ENCODE measurements around the gene MTHFSD. TPM values are rescaled to one million over a fixed set of nuclear protein-coding genes. Genes with fewer than 3 reads are reported as not detected.

The MTHFSD gene
- polyA plus RNA-seq, 1 of the 3 experiments (the other 2 are of a cell fraction): 15.6 TPM

DNA sequence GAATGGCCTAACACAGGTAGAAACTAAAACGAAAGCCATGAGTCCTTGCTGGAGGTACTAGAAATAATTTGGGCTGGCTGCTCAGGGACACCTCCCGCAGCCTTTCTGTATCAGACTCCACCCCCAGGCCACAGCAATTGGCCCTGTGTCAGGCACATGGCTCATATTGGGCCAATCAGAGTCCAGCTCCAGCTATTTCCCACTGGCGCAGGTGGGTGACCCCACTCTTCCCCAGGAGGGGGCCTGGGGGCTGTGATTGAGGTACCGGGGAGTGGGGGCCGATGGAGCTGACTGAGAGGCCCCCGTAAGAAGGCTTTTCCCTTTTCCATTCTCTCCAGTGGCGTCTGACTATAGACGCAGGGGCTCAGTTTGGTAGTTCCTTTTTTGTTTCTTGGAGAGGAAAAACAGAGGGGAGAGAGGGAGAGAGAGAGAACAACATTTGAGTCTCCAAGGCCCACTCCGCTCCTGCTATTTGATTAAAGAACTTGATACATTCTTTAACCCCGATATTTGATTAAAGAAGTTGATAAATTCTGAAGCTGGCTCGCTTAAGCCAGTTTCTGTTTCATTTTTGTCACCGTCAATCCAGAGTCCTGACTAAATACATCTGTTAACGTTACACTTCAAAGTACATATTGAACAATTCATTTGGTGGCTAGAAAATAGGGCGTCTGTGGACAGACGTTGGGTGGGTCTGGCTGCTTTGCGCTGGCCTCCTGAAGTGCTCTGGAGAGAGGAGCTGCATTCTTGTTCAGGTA lies 49.6 kb upstream of the MTHFSD start:
- H3F3A ChIP-seq (replicated peaks; ENCODE audit: insufficient read depth): peaks cover 24% of the 10 kb centered on the region
- ChIA-PET POLR2A (no interaction called here), CTCF (interaction anchor here (0.9 kb wide), 1 partner anchor 10 kb away, joined by 3 read pairs; no protein-coding TSS in a partner anchor)
- no peak overlapping the region for H3K4me3 ChIP-seq (ENCODE audit: low read depth in 2 of 2, low read length in 1 of 2)
- no peaks in the 10 kb centered on the region for H3K9me3 ChIP-seq
- H3K79me2 ChIP-seq (ENCODE audit: insufficient read depth): no peaks in the 10 kb centered on the region
- H3K4me2 ChIP-seq: no peak overlapping the region
- H3K27me3 ChIP-seq (ENCODE audit: insufficient read depth): no peaks in the 10 kb centered on the region
- 45% methylated on average over 16 of the region's 16 CpGs for WGBS (ENCODE audit: low lambda C conversion rate)
- H3K9ac ChIP-seq: no peak overlapping the region
- TF ChIP-seq NRF1 (IDR thresholded peaks at IDR 0.05; ENCODE audit: low read depth, low read length): no peak
- TF ChIP-seq FOSL2 (IDR thresholded peaks at IDR 0.05; ENCODE audit: borderline replicate concordance, low read depth): no peak
- TF ChIP-seq JUND (IDR thresholded peaks at IDR 0.05): no peak
- no peak for TF ChIP-seq SMC3 (IDR thresholded peaks at IDR 0.05; ENCODE audit: low read depth, low read length)
- no peak for TF ChIP-seq POLR2AphosphoS5 (IDR thresholded peaks at IDR 0.05; ENCODE audit: low read depth, low read length)
- no peak for TF ChIP-seq TAF1 (IDR thresholded peaks at IDR 0.05; ENCODE audit: borderline replicate concordance, low read depth, low read length)
- TF ChIP-seq, protein P1, sequence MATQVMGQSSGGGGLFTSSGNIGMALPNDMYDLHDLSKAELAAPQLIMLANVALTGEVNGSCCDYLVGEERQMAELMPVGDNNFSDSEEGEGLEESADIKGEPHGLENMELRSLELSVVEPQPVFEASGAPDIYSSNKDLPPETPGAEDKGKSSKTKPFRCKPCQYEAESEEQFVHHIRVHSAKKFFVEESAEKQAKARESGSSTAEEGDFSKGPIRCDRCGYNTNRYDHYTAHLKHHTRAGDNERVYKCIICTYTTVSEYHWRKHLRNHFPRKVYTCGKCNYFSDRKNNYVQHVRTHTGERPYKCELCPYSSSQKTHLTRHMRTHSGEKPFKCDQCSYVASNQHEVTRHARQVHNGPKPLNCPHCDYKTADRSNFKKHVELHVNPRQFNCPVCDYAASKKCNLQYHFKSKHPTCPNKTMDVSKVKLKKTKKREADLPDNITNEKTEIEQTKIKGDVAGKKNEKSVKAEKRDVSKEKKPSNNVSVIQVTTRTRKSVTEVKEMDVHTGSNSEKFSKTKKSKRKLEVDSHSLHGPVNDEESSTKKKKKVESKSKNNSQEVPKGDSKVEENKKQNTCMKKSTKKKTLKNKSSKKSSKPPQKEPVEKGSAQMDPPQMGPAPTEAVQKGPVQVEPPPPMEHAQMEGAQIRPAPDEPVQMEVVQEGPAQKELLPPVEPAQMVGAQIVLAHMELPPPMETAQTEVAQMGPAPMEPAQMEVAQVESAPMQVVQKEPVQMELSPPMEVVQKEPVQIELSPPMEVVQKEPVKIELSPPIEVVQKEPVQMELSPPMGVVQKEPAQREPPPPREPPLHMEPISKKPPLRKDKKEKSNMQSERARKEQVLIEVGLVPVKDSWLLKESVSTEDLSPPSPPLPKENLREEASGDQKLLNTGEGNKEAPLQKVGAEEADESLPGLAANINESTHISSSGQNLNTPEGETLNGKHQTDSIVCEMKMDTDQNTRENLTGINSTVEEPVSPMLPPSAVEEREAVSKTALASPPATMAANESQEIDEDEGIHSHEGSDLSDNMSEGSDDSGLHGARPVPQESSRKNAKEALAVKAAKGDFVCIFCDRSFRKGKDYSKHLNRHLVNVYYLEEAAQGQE (IDR thresholded peaks at IDR 0.05; ENCODE audit: low read depth, low read length): no peak
- no peak for TF ChIP-seq EZH2phosphoT487 (IDR thresholded peaks at IDR 0.05; ENCODE audit: borderline replicate concordance, low read depth)
- TF ChIP-seq YY1 (IDR thresholded peaks at IDR 0.05; ENCODE audit: low read depth): no peak
- TF ChIP-seq, protein P2, sequence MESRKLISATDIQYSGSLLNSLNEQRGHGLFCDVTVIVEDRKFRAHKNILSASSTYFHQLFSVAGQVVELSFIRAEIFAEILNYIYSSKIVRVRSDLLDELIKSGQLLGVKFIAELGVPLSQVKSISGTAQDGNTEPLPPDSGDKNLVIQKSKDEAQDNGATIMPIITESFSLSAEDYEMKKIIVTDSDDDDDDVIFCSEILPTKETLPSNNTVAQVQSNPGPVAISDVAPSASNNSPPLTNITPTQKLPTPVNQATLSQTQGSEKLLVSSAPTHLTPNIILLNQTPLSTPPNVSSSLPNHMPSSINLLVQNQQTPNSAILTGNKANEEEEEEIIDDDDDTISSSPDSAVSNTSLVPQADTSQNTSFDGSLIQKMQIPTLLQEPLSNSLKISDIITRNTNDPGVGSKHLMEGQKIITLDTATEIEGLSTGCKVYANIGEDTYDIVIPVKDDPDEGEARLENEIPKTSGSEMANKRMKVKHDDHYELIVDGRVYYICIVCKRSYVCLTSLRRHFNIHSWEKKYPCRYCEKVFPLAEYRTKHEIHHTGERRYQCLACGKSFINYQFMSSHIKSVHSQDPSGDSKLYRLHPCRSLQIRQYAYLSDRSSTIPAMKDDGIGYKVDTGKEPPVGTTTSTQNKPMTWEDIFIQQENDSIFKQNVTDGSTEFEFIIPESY (IDR thresholded peaks at IDR 0.05; ENCODE audit: borderline replicate concordance, low read depth): no peak
- TF ChIP-seq SIN3A (IDR thresholded peaks at IDR 0.05; ENCODE audit: borderline replicate concordance, low read depth, low read length): no peak
- no peak for TF ChIP-seq GABPA (IDR thresholded peaks at IDR 0.05; ENCODE audit: low read depth)
- TF ChIP-seq TCF12 (IDR thresholded peaks at IDR 0.05): no peak
- TF ChIP-seq ELF1 (IDR thresholded peaks at IDR 0.05): no peak
- TF ChIP-seq FOXM1 (IDR thresholded peaks at IDR 0.05; ENCODE audit: low read depth): no peak
- TF ChIP-seq, protein P3, sequence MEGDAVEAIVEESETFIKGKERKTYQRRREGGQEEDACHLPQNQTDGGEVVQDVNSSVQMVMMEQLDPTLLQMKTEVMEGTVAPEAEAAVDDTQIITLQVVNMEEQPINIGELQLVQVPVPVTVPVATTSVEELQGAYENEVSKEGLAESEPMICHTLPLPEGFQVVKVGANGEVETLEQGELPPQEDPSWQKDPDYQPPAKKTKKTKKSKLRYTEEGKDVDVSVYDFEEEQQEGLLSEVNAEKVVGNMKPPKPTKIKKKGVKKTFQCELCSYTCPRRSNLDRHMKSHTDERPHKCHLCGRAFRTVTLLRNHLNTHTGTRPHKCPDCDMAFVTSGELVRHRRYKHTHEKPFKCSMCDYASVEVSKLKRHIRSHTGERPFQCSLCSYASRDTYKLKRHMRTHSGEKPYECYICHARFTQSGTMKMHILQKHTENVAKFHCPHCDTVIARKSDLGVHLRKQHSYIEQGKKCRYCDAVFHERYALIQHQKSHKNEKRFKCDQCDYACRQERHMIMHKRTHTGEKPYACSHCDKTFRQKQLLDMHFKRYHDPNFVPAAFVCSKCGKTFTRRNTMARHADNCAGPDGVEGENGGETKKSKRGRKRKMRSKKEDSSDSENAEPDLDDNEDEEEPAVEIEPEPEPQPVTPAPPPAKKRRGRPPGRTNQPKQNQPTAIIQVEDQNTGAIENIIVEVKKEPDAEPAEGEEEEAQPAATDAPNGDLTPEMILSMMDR (IDR thresholded peaks at IDR 0.05): no peak
- TF ChIP-seq GATA2 (CRISPR knock-in tag; IDR thresholded peaks at IDR 0.05): no peak
- no peaks in the 10 kb centered on the region for H4K20me1 ChIP-seq (ENCODE audit: insufficient read depth)
- H2AFZ ChIP-seq (ENCODE audit: low read depth): peak overlapping the region; percentile 24; the same call in 1 of the 2 replicates
- H3K9me2 ChIP-seq: no peaks in the 10 kb centered on the region
- H3K27ac ChIP-seq (ENCODE audit: low read depth in 2 of 2, low read length in 1 of 2): no peak overlapping the region
- DNase-seq: no peak
- peaks cover 0 to 7% of the 10 kb centered on the region in 2 experiments; a peak in 3 of 4 replicates for H3K4me1 ChIP-seq (ENCODE audit: control insufficient read depth in 1 of 2, insufficient read depth in 2 of 2, low read depth in 1 of 2, low read length in 1 of 2)
- H3K36me3 ChIP-seq (replicated peaks in 1 of 2; ENCODE audit: control insufficient read depth in 1 of 2, insufficient read depth in 2 of 2, low read length in 1 of 2): no peaks in the 10 kb centered on the region
